Hepatocyte (in vitro differentiated cells): ENCODE results near the gene DYSF. TPM values are rescaled to one million over a fixed set of nuclear protein-coding genes. Genes with fewer than 3 reads are reported as not detected.

ENCODE experiments used
- DNase-seq: peaks from one replicate; pipeline ENCODE4 v3.0.0-alpha.2; 2016; ENCODE audit warnings: low spot score
- H2AFZ ChIP-seq: fragments of 200-600 bp; sonication (generic); 2 replicates; pipeline ENCODE4 v1.6.0; 2016; ENCODE audit warnings: antibody characterized with exemption, mild to moderate bottlenecking
- H3K27ac ChIP-seq: fragments of 200-600 bp; sonication (generic); 2 replicates; pipeline ENCODE4 v1.5.1; 2016; ENCODE audit warnings: mild to moderate bottlenecking
- H3K27me3 ChIP-seq: fragments of 200-600 bp; sonication (generic); 2 replicates; pipeline ENCODE4 v1.6.1; 2016
- H3K36me3 ChIP-seq: fragments of 200-600 bp; sonication (generic); replicated peaks from 2 replicates; pipeline ENCODE4 v1.5.1; 2016; ENCODE audit warnings: low read depth; ENCODE audit not compliant: insufficient read depth
- H3K4me1 ChIP-seq: fragments of 200-600 bp; sonication (generic); 2 replicates; pipeline ENCODE4 v1.5.1; 2016; ENCODE audit warnings: mild to moderate bottlenecking, moderate library complexity; ENCODE audit not compliant: insufficient read depth
- H3K4me2 ChIP-seq: fragments of 200-600 bp; sonication (generic); 2 replicates; pipeline ENCODE4 v1.6.0; 2016
- H3K4me3 ChIP-seq: fragments of 200-600 bp; sonication (generic); 2 replicates; pipeline ENCODE4 v1.5.1; 2016; ENCODE audit warnings: mild to moderate bottlenecking
- H3K79me2 ChIP-seq: fragments of 200-600 bp; sonication (generic); 2 replicates; pipeline ENCODE4 v1.6.0; 2017; ENCODE audit warnings: mild to moderate bottlenecking
- H3K9me2 ChIP-seq: fragments of 200-600 bp; sonication (generic); replicated peaks from 2 replicates; pipeline ENCODE4 v1.6.0; 2017; ENCODE audit warnings: mild to moderate bottlenecking; ENCODE audit not compliant: insufficient read depth
- H3K9me3 ChIP-seq: fragments of 200-600 bp; sonication (generic); 2 replicates; pipeline ENCODE4 v1.5.1; 2016; ENCODE audit warnings: low read depth, mild to moderate bottlenecking
- H4K20me1 ChIP-seq: fragments of 200-600 bp; sonication (generic); 2 replicates; pipeline ENCODE4 v1.6.0; 2016; ENCODE audit warnings: mild to moderate bottlenecking; ENCODE audit not compliant: insufficient read depth, poor library complexity, severe bottlenecking
- EZH2 ChIP-seq: fragments of 200-600 bp; sonication (generic); IDR thresholded peaks from 2 replicates; pipeline ENCODE4 v1.6.1; 2016; ENCODE audit warnings: antibody characterized with exemption, mild to moderate bottlenecking, borderline replicate concordance
- EZH2phosphoT487 ChIP-seq: fragments of 200-600 bp; sonication (generic); IDR thresholded peaks from one replicate; pipeline ENCODE4 v1.6.1; 2018; ENCODE audit warnings: antibody characterized with exemption, mild to moderate bottlenecking, low read depth, moderate library complexity; ENCODE audit not compliant: unreplicated experiment, severe bottlenecking
- WGBS: methylation state at CpG from one replicate; pipeline ENCODE4 v1.1.6; 2016; ENCODE audit warnings: low lambda C conversion rate; ENCODE audit errors: missing lambda C conversion rate; 5-methylcytosine and 5-hydroxymethylcytosine counted together
- polyA plus RNA-seq: library from polyadenylated mRNA; unstranded; fragments of >200 nt; fragmentation: Nextera tagmentation; extraction: Ambion mirVana; gene quantifications from 2 replicates; pipeline ENCODE4 v1.2.1, GENCODE V29; 2016
- total RNA-seq: library from RNA; depleted of rRNA; stranded (reverse); fragments of >200 nt; gene quantifications from 2 replicates; pipeline ENCODE4 v1.2.3, GENCODE V29; 2014
- TF ChIP-seq, protein P1 (sequence below): fragments of 200-600 bp; sonication (generic); IDR thresholded peaks from 2 replicates; pipeline ENCODE4 v1.5.1; 2016; ENCODE audit warnings: antibody characterized with exemption, mild to moderate bottlenecking; ENCODE audit not compliant: poor library complexity

The DYSF gene
- total and polyA plus RNA-seq, 2 experiments from 2014 or later = 0.25 to 0.90 TPM

DNA sequence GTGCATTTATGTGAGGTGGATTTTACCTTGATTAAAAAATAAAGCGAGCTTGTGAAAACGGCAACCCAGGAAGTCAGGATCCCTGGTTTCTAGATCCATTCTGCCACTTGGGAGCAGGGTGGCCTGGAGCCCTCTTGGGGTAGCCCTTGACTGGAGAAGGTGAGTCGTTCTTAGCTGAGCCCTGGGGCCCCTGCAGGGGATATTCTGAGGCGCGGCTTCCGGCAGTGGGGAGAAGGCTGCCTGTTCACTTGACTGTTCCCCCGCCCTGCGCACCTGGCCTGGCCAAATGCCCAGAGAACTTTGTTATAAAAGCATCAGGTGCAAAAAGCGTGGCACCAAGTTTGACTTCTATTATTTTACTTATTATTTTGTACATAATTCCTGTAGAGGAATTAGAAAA lies 221.9 kb downstream of the DYSF start:
- Histone ChIP-seq H3K27ac (no peak overlapping the region), H3K9me2 (no peaks in the 10 kb centered on the region), H3K79me2 (no peaks in the 10 kb centered on the region), H2AFZ (no peak overlapping the region), H3K4me2 (no peak overlapping the region), H3K27me3 (no peaks in the 10 kb centered on the region), H3K36me3 (no peaks in the 10 kb centered on the region), H3K9me3 (no peaks in the 10 kb centered on the region), H4K20me1 (no peaks in the 10 kb centered on the region), H3K4me1 (peaks cover 7% of the 10 kb centered on the region), H3K4me3 (no peak overlapping the region)
- WGBS = 81% methylated on average over 9 of the region's 9 CpGs
- TF ChIP-seq, protein P1, sequence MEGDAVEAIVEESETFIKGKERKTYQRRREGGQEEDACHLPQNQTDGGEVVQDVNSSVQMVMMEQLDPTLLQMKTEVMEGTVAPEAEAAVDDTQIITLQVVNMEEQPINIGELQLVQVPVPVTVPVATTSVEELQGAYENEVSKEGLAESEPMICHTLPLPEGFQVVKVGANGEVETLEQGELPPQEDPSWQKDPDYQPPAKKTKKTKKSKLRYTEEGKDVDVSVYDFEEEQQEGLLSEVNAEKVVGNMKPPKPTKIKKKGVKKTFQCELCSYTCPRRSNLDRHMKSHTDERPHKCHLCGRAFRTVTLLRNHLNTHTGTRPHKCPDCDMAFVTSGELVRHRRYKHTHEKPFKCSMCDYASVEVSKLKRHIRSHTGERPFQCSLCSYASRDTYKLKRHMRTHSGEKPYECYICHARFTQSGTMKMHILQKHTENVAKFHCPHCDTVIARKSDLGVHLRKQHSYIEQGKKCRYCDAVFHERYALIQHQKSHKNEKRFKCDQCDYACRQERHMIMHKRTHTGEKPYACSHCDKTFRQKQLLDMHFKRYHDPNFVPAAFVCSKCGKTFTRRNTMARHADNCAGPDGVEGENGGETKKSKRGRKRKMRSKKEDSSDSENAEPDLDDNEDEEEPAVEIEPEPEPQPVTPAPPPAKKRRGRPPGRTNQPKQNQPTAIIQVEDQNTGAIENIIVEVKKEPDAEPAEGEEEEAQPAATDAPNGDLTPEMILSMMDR = no peak
- TF ChIP-seq EZH2 (no peak), EZH2phosphoT487 (no peak)
- DNase-seq = no peak

DNA sequence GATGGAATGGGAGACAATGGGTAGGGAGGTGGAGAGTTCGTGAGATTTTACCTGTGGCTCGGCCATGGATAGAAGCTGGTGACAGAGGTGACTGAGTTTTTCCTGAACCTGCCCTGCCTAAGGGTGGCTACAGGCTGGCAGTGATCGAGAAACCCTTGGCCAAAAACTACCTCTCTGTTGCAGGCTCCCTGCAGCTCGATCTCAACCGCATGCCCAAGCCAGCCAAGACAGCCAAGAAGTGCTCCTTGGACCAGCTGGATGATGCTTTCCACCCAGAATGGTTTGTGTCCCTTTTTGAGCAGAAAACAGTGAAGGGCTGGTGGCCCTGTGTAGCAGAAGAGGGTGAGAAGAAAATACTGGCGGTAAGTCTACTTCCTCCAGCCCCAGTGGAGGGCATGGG lies 225.5 kb downstream of the DYSF start:
- TF ChIP-seq EZH2phosphoT487 (no peak), EZH2 (no peak)
- TF ChIP-seq, protein P1 = no peak
- Histone ChIP-seq H3K9me3 (no peaks in the 10 kb centered on the region), H3K36me3 (no peaks in the 10 kb centered on the region), H2AFZ (no peak overlapping the region), H4K20me1 (no peaks in the 10 kb centered on the region), H3K4me3 (no peak overlapping the region), H3K9me2 (no peaks in the 10 kb centered on the region), H3K4me2 (no peak overlapping the region), H3K27me3 (no peaks in the 10 kb centered on the region), H3K4me1 (peaks cover 7% of the 10 kb centered on the region), H3K79me2 (no peaks in the 10 kb centered on the region), H3K27ac (no peak overlapping the region)
- WGBS = 91% methylated on average over 6 of the region's 6 CpGs
- DNase-seq = no peak

DNA sequence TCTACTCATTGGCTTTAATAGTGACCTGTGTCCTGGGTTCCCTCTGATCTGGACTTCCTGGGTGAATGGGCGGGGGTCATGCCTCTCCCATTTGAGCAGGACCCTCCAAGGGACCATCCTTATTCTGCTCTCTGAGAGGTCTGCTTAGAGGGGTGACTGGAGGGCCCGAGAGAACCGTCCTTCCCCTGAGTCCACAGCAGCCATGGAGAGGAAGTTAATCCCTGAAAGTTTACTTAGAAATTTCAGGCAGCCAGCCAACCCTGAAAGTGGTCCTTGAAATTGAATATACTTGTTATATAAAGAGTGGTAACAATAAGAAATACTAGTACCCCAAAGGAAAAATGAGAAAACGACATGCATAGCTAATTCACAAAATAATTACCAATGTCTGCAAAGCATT lies 226.1 kb downstream of the DYSF start:
- H3K27me3 ChIP-seq = no peaks in the 10 kb centered on the region
- no peaks in the 10 kb centered on the region for H3K36me3 ChIP-seq
- peaks cover 7% of the 10 kb centered on the region for H3K4me1 ChIP-seq
- no peak overlapping the region for H3K27ac ChIP-seq
- no peaks in the 10 kb centered on the region for H3K9me3 ChIP-seq
- H3K79me2 ChIP-seq = no peaks in the 10 kb centered on the region
- H3K4me2 ChIP-seq = peak overlapping the region; percentile 23
- no peak overlapping the region for H2AFZ ChIP-seq
- 42% methylated on average over 4 of the region's 4 CpGs for WGBS
- TF ChIP-seq EZH2 = no peak
- TF ChIP-seq, protein P1 = no peak
- TF ChIP-seq EZH2phosphoT487 = no peak
- H3K4me3 ChIP-seq = no peak overlapping the region
- no peaks in the 10 kb centered on the region for H4K20me1 ChIP-seq
- no peak for DNase-seq
- H3K9me2 ChIP-seq = no peaks in the 10 kb centered on the region

DNA sequence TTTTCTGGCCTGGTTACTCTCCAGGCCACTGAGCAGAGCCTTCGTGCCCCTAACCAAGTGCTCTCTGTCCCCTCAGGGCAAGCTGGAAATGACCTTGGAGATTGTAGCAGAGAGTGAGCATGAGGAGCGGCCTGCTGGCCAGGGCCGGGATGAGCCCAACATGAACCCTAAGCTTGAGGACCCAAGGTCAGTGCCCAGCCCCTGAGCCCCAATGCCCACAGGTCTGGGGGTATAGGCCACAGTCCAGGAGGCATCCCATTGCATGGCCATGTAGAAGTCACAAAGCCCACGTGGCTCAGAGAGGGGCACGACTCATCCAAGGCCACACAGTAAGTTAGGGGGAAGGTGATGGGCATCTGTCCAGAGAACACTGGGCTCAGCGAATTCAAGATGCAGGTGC lies 227.6 kb downstream of the DYSF start:
- Histone ChIP-seq H4K20me1 (no peaks in the 10 kb centered on the region), H2AFZ (no peak overlapping the region), H3K27ac (no peak overlapping the region), H3K4me3 (no peak overlapping the region), H3K4me1 (peaks cover 10% of the 10 kb centered on the region), H3K36me3 (no peaks in the 10 kb centered on the region), H3K9me3 (no peaks in the 10 kb centered on the region), H3K27me3 (no peaks in the 10 kb centered on the region), H3K9me2 (no peaks in the 10 kb centered on the region), H3K79me2 (no peaks in the 10 kb centered on the region), H3K4me2 (no peak overlapping the region)
- WGBS = 93% methylated on average over 6 of the region's 6 CpGs
- no peak for DNase-seq
- TF ChIP-seq EZH2phosphoT487 (no peak), EZH2 (no peak)
- TF ChIP-seq, protein P1 = no peak
